Measurements from ENCODE around the gene EEF1G.

DNA sequence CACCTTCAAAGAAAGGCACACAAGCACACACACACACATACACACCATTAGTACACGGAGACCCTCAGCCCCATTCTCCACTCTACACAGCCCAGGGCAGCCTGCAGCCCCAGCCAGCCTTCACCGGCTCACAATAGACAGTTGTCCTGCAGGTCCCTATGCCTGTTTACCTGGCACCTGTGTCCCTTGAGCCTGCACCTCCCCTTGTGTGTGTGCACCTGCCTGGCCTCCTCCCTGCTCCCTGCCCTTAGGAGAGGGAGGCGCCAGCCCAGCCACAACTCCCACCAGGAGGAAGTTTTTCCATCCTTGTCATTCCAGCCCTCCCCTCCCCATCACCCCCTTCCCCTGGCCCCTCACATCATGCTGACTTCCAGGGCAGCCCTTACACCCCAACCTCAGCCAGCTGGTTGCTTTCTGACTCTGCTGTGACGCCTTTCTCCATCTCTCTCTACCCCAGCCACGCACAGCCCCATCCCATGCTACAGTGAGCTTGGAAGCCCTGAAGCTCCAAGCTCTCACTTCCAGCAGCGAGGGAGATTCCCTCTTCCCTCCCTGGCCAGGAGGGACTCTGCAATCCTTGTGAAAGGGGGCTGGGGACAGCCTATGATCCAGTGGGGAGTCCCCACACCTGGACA, 31.5 kb downstream of the EEF1G start:
- TF ChIP-seq, protein P1, sequence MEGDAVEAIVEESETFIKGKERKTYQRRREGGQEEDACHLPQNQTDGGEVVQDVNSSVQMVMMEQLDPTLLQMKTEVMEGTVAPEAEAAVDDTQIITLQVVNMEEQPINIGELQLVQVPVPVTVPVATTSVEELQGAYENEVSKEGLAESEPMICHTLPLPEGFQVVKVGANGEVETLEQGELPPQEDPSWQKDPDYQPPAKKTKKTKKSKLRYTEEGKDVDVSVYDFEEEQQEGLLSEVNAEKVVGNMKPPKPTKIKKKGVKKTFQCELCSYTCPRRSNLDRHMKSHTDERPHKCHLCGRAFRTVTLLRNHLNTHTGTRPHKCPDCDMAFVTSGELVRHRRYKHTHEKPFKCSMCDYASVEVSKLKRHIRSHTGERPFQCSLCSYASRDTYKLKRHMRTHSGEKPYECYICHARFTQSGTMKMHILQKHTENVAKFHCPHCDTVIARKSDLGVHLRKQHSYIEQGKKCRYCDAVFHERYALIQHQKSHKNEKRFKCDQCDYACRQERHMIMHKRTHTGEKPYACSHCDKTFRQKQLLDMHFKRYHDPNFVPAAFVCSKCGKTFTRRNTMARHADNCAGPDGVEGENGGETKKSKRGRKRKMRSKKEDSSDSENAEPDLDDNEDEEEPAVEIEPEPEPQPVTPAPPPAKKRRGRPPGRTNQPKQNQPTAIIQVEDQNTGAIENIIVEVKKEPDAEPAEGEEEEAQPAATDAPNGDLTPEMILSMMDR (conservative IDR thresholded peaks at IDR 0.05; ENCODE audit: low read length), result no peak
- no peak for TF ChIP-seq EZH2phosphoT487 (IDR thresholded peaks at IDR 0.05; ENCODE audit: borderline replicate concordance, low read depth, low read length)

Data from OCI-LY7 (cell line).